Left forelimb (tissue), 1 donor: ENCODE results near the gene BIRC6.
"Not testable (repeated sequence)": the region's sequence is repeated elsewhere in the genome, so short reads cannot be mapped to it uniquely, and the experiment has no call there.

Source experiments
- DNase-seq: peaks from one replicate; pipeline ENCODE4 v3.0.0-alpha.2; 2018; ENCODE audit warnings: low spot score

Gene BIRC6

GRCh38 chr2:32514946-32515345, 158.1 kb downstream of the BIRC6 start:
- no peak for DNase-seq

GRCh38 chr2:32516567-32516966, 159.7 kb downstream of the BIRC6 start:
- DNase-seq = no peak

GRCh38 chr2:32522770-32523169, 165.9 kb downstream of the BIRC6 start:
- DNase-seq = no peak

GRCh38 chr2:32523686-32524085, 166.9 kb downstream of the BIRC6 start:
- no peak for DNase-seq

- DNase-seq = no peak
Observed at GRCh38 chr2:32532341-32532740, 175.5 kb downstream of the BIRC6 start.

GRCh38 chr2:32532961-32533360, 176.1 kb downstream of the BIRC6 start:
- DNase-seq = no peak

- DNase-seq = no peak
Observed at GRCh38 chr2:32534831-32535230, 178.0 kb downstream of the BIRC6 start.

GRCh38 chr2:32538735-32539134, 181.9 kb downstream of the BIRC6 start:
- DNase-seq = no peak

- not testable (repeated sequence) for DNase-seq
Observed at GRCh38 chr2:32552483-32552882, 195.7 kb downstream of the BIRC6 start.

GRCh38 chr2:32553829-32554432, 197.1 kb downstream of the BIRC6 start:
- DNase-seq = no peak

GRCh38 chr2:32558492-32558891, 201.7 kb downstream of the BIRC6 start:
- no peak for DNase-seq

GRCh38 chr2:32559136-32559535, 202.3 kb downstream of the BIRC6 start:
- DNase-seq = no peak

GRCh38 chr2:32562906-32563305, 206.1 kb downstream of the BIRC6 start:
- no peak for DNase-seq

GRCh38 chr2:32564417-32565035, 207.7 kb downstream of the BIRC6 start:
- no peak for DNase-seq

- no peak for DNase-seq
Observed at GRCh38 chr2:32565902-32566301, 209.1 kb downstream of the BIRC6 start.

- DNase-seq = no peak
Observed at GRCh38 chr2:32572030-32572429, 215.2 kb downstream of the BIRC6 start.

GRCh38 chr2:32572737-32573136, 215.9 kb downstream of the BIRC6 start:
- DNase-seq = no peak

- no peak for DNase-seq
Observed at GRCh38 chr2:32591669-32592463, 235.0 kb downstream of the BIRC6 start.

- no peak for DNase-seq
Observed at GRCh38 chr2:32594573-32594972, 237.8 kb downstream of the BIRC6 start.

GRCh38 chr2:32611366-32611765, 254.5 kb downstream of the BIRC6 start:
- DNase-seq = no peak

- no peak for DNase-seq
Observed at GRCh38 chr2:32611771-32612170, 254.9 kb downstream of the BIRC6 start.

GRCh38 chr2:32614084-32614483, 257.3 kb downstream of the BIRC6 start:
- DNase-seq = no peak

GRCh38 chr2:32617599-32618189, 260.9 kb downstream of the BIRC6 start:
- DNase-seq = no peak
